ENCODE data around the gene MRGPRF.

- TF ChIP-seq POLR2A (IDR thresholded peaks at IDR 0.05), result no peak
- no peak for TF ChIP-seq CTCF (IDR thresholded peaks at IDR 0.05)
- no peak for TF ChIP-seq EP300 (IDR thresholded peaks at IDR 0.05)
Measured at GRCh38 chr11:69007975-69008381, 5.1 kb downstream of the MRGPRF start.
